GM18508 (cell line): ENCODE results near the gene BNIP5.

Experiments used
- ATAC-seq: cut with Tn5 transposase; IDR thresholded peaks from one replicate; pipeline ENCODE4 v1.9.1; 2021; ENCODE audit warnings: moderate number of reproducible peaks; ENCODE audit not compliant: insufficient read depth, unreplicated experiment

BNIP5 gene

GRCh38 chr6:36305885-36306284 lies 30.8 kb downstream of the BNIP5 start:
- no peak for ATAC-seq

GRCh38 chr6:36302227-36302976 lies 34.3 kb downstream of the BNIP5 start:
- no peak for ATAC-seq

GRCh38 chr6:36301781-36302180 lies 34.9 kb downstream of the BNIP5 start:
- ATAC-seq = no peak

- no peak for ATAC-seq
Observed at GRCh38 chr6:36301085-36301658, 35.5 kb downstream of the BNIP5 start.

- ATAC-seq = no peak
Observed at GRCh38 chr6:36298027-36298426, 38.7 kb downstream of the BNIP5 start.

GRCh38 chr6:36297511-36297910 lies 39.2 kb downstream of the BNIP5 start:
- ATAC-seq = no peak

GRCh38 chr6:36297051-36297450 lies 39.6 kb downstream of the BNIP5 start:
- ATAC-seq = no peak

- ATAC-seq = no peak
Observed at GRCh38 chr6:36296240-36296639, 40.4 kb downstream of the BNIP5 start.

GRCh38 chr6:36292170-36292569 lies 44.5 kb downstream of the BNIP5 start:
- no peak for ATAC-seq

GRCh38 chr6:36290668-36291620 lies 45.7 kb downstream of the BNIP5 start:
- ATAC-seq = no peak

GRCh38 chr6:36289281-36289878 lies 47.3 kb downstream of the BNIP5 start:
- no peak for ATAC-seq

GRCh38 chr6:36286858-36287257 lies 49.8 kb downstream of the BNIP5 start:
- no peak for ATAC-seq

GRCh38 chr6:36285797-36286196 lies 50.9 kb downstream of the BNIP5 start:
- ATAC-seq = no peak

- ATAC-seq = no peak
Observed at GRCh38 chr6:36285187-36285671, 51.5 kb downstream of the BNIP5 start.

- no peak for ATAC-seq
Observed at GRCh38 chr6:36284359-36284758, 52.3 kb downstream of the BNIP5 start.

GRCh38 chr6:36283608-36284007 lies 53.1 kb downstream of the BNIP5 start:
- no peak for ATAC-seq

GRCh38 chr6:36280983-36281382 lies 55.7 kb downstream of the BNIP5 start:
- no peak for ATAC-seq

- ATAC-seq = no peak
Observed at GRCh38 chr6:36280467-36280866, 56.2 kb downstream of the BNIP5 start.

GRCh38 chr6:36277946-36278470 lies 58.7 kb downstream of the BNIP5 start:
- no peak for ATAC-seq
